ENCODE measurements around the gene DNAJC3. TPM values are rescaled to one million over a fixed set of nuclear protein-coding genes. Genes with fewer than 3 reads are reported as not detected.
"Not testable (repeated sequence)": the region's sequence is repeated elsewhere in the genome, so short reads cannot be mapped to it uniquely, and the experiment has no call there.

DNAJC3 gene
- total and polyA plus RNA-seq, 9 of the 15 experiments (the other 6 are each of a cell fraction or from before 2014, with no cell fraction given) = 7.8 to 21.8 (median 10.4) TPM

- peaks cover 26% of the 10 kb centered on the region; the same call in 2 of the 3 replicates for H3K36me3 ChIP-seq (ENCODE audit: control insufficient read depth, insufficient read depth, low read length)
- ATAC-seq (no peak), DNase-seq (ENCODE audit: extremely low read depth in 1 of 4, low spot score in 3 of 4) (no peak), FAIRE-seq (no peak)
- WGBS (ENCODE audit: insufficient coverage, low coverage, missing lambda C conversion rate) = 100% methylated on average over 1 of the region's 2 CpGs
- no peak overlapping the region for H3K27ac ChIP-seq (ENCODE audit: extremely low read depth, low read depth, low read length)
- no peak overlapping the region for H3K4me3 ChIP-seq
- H3K79me2 ChIP-seq (ENCODE audit: control insufficient read depth, insufficient read depth, low read length) = peaks cover 29% of the 10 kb centered on the region
- intact Hi-C loops (cut with micrococcal nuclease) (no loop called here), in situ Hi-C loops (cut with MboI) (no loop called here)
- ChIA-PET POLR2A (no interaction called here), CTCF (ENCODE audit: low intra/inter-chr PET ratio) (no interaction called here)
- H2AFZ ChIP-seq (ENCODE audit: low read depth, low read length) = no peak overlapping the region
- H3K4me1 ChIP-seq (replicated peaks in 1 of 2; ENCODE audit: control insufficient read depth in 2 of 2, insufficient read depth in 2 of 2, low read length in 2 of 2) = peaks cover 0 to 12% of the 10 kb centered on the region in 2 experiments; a peak in 3 of 5 replicates
- no peaks in the 10 kb centered on the region for H3K9me3 ChIP-seq (replicated peaks; ENCODE audit: control insufficient read depth, insufficient read depth, low read depth, low read length)
- no peaks in the 10 kb centered on the region for H3K9me1 ChIP-seq (ENCODE audit: control insufficient read depth, insufficient read depth, low read length)
- no peaks in the 10 kb centered on the region for H3K27me3 ChIP-seq (ENCODE audit: control insufficient read depth in 2 of 2, insufficient read depth in 2 of 2, low read length in 2 of 2)
- peak; percentile 65 for TF ChIP-seq ZNF121 (CRISPR knock-in tag; conservative IDR thresholded peaks at IDR 0.05)
- TF ChIP-seq CGGBP1 (CRISPR knock-in tag; IDR thresholded peaks at IDR 0.05) = no peak
- H3K4me2 ChIP-seq (ENCODE audit: insufficient read depth, low read length) = no peak overlapping the region
- peaks cover 5% of the 10 kb centered on the region; the same call in 1 of the 2 replicates for H4K20me1 ChIP-seq (replicated peaks; ENCODE audit: control insufficient read depth, insufficient read depth, low read length)
- no TSS peak for BruUV-seq (replicated peaks)
- no peak overlapping the region for H3K9ac ChIP-seq (ENCODE audit: insufficient read depth in 1 of 2, low read depth in 2 of 2, low read length in 2 of 2)
These were observed 33.4 kb downstream of the DNAJC3 start for GRCh38 chr13:95710313-95710712.

GRCh38 chr13:95712846-95713245 is 35.9 kb downstream of the DNAJC3 start:
- H3K4me2 ChIP-seq (ENCODE audit: insufficient read depth, low read length); H3K9ac ChIP-seq (ENCODE audit: insufficient read depth in 1 of 2, low read depth in 2 of 2, low read length in 2 of 2); FAIRE-seq; H3K27ac ChIP-seq (ENCODE audit: extremely low read depth, low read depth, low read length); POLR2A ChIA-PET; in situ Hi-C loops (cut with MboI); H3K27me3 ChIP-seq (ENCODE audit: control insufficient read depth in 2 of 2, insufficient read depth in 2 of 2, low read length in 2 of 2); ATAC-seq; intact Hi-C loops (cut with micrococcal nuclease); H2AFZ ChIP-seq (ENCODE audit: low read depth, low read length); H3K4me1 ChIP-seq (replicated peaks in 1 of 2; ENCODE audit: control insufficient read depth in 2 of 2, insufficient read depth in 2 of 2, low read length in 2 of 2); H3K4me3 ChIP-seq; BruUV-seq (replicated peaks); H3K9me3 ChIP-seq (replicated peaks; ENCODE audit: control insufficient read depth, insufficient read depth, low read depth, low read length); H3K79me2 ChIP-seq (ENCODE audit: control insufficient read depth, insufficient read depth, low read length); H4K20me1 ChIP-seq (replicated peaks; ENCODE audit: control insufficient read depth, insufficient read depth, low read length); DNase-seq (ENCODE audit: extremely low read depth in 1 of 4, low spot score in 3 of 4); CTCF ChIA-PET (ENCODE audit: low intra/inter-chr PET ratio); H3K9me1 ChIP-seq (ENCODE audit: control insufficient read depth, insufficient read depth, low read length): not testable (repeated sequence)
- WGBS (ENCODE audit: insufficient coverage, low coverage, missing lambda C conversion rate) = 96% methylated on average over 3 of the region's 4 CpGs
- H3K36me3 ChIP-seq (ENCODE audit: control insufficient read depth, insufficient read depth, low read length) = peaks cover 26% of the 10 kb centered on the region; the same call in 2 of the 3 replicates

All from K562 (cell line).